ENCODE results near the gene ENPP7.
"Not testable (repeated sequence)": the region's sequence is repeated elsewhere in the genome, so short reads cannot be mapped to it uniquely, and the experiment has no call there.

The ENPP7 gene

DNA sequence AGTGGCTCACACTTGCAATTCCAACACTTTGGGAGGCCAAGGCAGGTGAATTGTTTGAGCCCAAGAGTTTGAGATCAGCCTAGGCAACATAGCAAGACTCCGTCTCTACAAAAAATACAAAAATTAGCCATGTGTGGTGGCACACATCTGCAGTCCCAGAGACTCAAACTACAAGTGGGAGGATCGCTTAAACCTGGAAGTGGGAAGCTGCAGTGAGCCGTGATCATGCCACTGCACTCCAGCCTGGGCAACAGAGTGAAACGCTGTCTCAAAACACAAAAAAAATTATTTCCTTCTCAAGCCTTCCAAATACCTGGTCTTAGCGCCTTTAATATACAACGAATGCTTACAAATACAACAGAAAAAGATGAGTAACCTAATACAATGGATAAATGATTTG is 27.5 kb downstream of the ENPP7 start:
- TF ChIP-seq, protein P1, sequence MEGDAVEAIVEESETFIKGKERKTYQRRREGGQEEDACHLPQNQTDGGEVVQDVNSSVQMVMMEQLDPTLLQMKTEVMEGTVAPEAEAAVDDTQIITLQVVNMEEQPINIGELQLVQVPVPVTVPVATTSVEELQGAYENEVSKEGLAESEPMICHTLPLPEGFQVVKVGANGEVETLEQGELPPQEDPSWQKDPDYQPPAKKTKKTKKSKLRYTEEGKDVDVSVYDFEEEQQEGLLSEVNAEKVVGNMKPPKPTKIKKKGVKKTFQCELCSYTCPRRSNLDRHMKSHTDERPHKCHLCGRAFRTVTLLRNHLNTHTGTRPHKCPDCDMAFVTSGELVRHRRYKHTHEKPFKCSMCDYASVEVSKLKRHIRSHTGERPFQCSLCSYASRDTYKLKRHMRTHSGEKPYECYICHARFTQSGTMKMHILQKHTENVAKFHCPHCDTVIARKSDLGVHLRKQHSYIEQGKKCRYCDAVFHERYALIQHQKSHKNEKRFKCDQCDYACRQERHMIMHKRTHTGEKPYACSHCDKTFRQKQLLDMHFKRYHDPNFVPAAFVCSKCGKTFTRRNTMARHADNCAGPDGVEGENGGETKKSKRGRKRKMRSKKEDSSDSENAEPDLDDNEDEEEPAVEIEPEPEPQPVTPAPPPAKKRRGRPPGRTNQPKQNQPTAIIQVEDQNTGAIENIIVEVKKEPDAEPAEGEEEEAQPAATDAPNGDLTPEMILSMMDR (IDR thresholded peaks at IDR 0.05; ENCODE audit: borderline replicate concordance, insufficient read depth, low read depth, low read length): no peak
- H3K4me3 ChIP-seq (ENCODE audit: low read depth, low read length): no peak overlapping the region

DNA sequence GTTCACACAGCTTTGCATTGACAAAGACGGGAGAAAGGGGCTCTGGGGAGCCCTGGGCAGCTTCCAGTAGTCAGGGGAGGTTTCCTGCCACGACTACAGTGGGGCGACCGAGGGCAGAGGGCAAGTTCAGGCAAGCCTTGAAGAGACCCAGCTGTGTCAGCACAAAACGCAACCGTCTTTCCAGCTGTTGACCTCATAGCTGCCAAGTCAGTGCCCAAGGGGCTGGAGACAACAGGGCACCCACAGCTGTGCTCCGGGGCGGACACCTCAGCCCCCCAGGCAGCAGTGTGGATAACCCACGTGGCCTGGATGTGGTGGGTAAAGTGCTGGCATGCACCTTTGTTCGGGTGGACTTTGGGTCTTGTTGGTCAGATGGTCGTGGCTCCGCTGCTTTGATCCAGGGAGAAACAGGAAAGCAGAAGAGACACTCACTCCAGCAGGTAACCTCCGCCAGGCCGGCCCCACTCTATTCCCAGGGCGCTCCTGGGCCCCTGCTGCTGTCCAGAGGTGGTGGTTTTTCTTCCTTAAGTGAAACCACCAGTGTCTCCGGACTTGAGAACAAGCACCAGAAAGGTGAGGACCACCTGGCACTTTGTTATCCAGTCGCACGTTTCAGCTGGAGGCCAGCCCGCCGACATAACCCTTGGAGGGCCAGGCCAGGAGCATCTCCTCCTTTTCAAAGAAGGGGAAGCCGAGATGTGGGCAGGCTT is 29.6 kb downstream of the ENPP7 start:
- H3K4me3 ChIP-seq (ENCODE audit: low read depth, low read length): no peak overlapping the region
- TF ChIP-seq, protein P1 (IDR thresholded peaks at IDR 0.05; ENCODE audit: borderline replicate concordance, insufficient read depth, low read depth, low read length): no peak

GRCh38 chr17:79761894-79762589 is 31.3 kb downstream of the ENPP7 start:
- TF ChIP-seq, protein P1 (IDR thresholded peaks at IDR 0.05; ENCODE audit: borderline replicate concordance, insufficient read depth, low read depth, low read length): no peak
- H3K4me3 ChIP-seq (ENCODE audit: low read depth, low read length): no peak overlapping the region

GRCh38 chr17:79765708-79766107 is 35.0 kb downstream of the ENPP7 start:
- no peak overlapping the region for H3K4me3 ChIP-seq (ENCODE audit: low read depth, low read length)
- TF ChIP-seq, protein P1 (IDR thresholded peaks at IDR 0.05; ENCODE audit: borderline replicate concordance, insufficient read depth, low read depth, low read length): no peak

DNA sequence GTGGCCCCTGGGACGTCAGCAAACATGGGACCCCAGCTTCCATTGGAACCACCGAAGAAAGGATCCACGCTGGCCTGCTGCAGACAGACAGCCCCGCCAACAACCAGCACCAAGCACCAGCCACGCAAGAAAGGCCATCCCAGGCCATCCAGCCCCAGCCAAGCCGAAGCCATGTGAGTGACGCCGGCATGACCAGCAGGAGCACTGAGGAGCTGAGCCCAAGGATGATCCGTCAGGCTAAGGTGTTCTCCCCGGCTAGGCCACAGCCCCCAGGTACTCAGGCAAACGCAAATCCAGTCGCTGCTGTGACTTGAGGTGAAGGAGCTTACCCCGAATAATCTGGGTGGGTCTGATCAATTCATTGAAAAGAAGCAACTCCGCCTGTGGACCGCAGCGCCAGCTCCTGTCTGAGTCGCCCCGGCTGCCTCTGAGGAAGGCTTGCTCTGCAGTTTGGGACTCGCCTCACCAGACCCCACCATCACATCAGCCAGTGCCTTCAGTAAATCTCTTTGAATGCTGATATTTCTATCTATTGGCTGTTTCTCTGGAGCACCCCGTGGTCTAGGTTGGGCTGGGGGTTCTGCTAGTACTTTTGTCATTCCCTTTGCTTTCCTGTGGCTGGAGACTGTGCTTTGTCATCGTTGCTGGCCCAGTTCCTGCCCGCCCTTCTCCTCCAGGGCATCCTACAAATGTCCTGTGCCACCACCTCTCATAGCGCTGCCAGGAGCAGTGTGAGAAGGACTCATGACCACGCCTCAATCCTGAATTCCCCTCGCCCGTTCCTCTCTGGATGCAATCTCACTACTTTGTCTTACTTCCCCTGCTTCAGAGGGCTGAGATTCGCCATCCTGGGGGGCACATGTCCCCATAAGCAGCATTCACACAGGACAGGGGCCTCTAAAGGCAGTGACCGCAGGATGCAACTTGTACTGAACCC is 39.1 kb downstream of the ENPP7 start:
- H3K4me3 ChIP-seq (ENCODE audit: low read depth, low read length): no peak overlapping the region
- TF ChIP-seq, protein P1 (IDR thresholded peaks at IDR 0.05; ENCODE audit: borderline replicate concordance, insufficient read depth, low read depth, low read length): no peak

- TF ChIP-seq, protein P1 (IDR thresholded peaks at IDR 0.05; ENCODE audit: borderline replicate concordance, insufficient read depth, low read depth, low read length): no peak
- H3K4me3 ChIP-seq (ENCODE audit: low read depth, low read length): no peak overlapping the region
These were observed 40.5 kb downstream of the ENPP7 start for GRCh38 chr17:79771276-79771675.

GRCh38 chr17:79772726-79773125 is 42.0 kb downstream of the ENPP7 start:
- not testable (repeated sequence) for H3K4me3 ChIP-seq (ENCODE audit: low read depth, low read length)
